Nephron progenitor cell (in vitro differentiated cells): ENCODE results near the gene SGTA.

ENCODE experiments used
- DNase-seq: peaks from one replicate; pipeline ENCODE4 v3.0.0; 2021
- H3K27ac Mint-ChIP-seq: 2 replicates; pipeline ENCODE4 v1.8.0; 2021; ENCODE audit warnings: mild to moderate bottlenecking, moderate library complexity, mixed read lengths
- H3K27me3 Mint-ChIP-seq: 2 replicates; pipeline ENCODE4 v1.8.0; 2021; ENCODE audit warnings: mild to moderate bottlenecking, low read depth, mixed read lengths; ENCODE audit not compliant: poor library complexity
- H3K36me3 Mint-ChIP-seq: 2 replicates; pipeline ENCODE4 v1.8.0; 2021; ENCODE audit warnings: low read depth, mixed read lengths
- H3K4me1 Mint-ChIP-seq: 2 replicates; pipeline ENCODE4 v1.8.0; 2021; ENCODE audit warnings: mixed read lengths
- H3K4me3 Mint-ChIP-seq: 2 replicates; pipeline ENCODE4 v1.8.0; 2021; ENCODE audit warnings: mild to moderate bottlenecking, moderate library complexity, mixed read lengths
- H3K9me3 Mint-ChIP-seq: 2 replicates; pipeline ENCODE4 v1.8.0; 2021; ENCODE audit warnings: mild to moderate bottlenecking, moderate library complexity, mixed read lengths
- CTCF ChIP-seq: fragments of 200-600 bp; sonication (generic); IDR thresholded peaks from 2 replicates; pipeline ENCODE4 v1.5.0; 2021; ENCODE audit warnings: antibody characterized with exemption

The SGTA gene

DNA sequence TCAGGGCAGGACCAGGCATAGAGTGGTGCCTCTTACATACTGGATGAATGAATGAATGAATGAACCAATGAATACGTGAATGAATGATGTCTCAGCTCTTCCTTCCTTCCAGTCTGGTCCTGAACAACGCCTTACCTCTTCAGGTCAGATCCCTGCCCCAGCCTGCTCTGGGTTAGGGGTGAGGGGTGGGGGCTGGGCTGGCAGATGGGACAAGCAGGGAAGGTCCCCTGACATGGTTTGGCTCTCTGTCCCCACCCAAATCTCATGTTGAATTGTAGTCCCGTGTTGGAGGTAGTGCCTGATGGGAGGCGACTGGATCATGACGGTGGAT is 71.2 kb downstream of the SGTA start:
- Mint-ChIP-seq H3K27ac (no peak overlapping the region), H3K4me1 (no peaks in the 10 kb centered on the region), H3K36me3 (no peaks in the 10 kb centered on the region), H3K27me3 (peaks cover 35% of the 10 kb centered on the region), H3K4me3 (no peak overlapping the region), H3K9me3 (peaks cover 12% of the 10 kb centered on the region)
- no peak for TF ChIP-seq CTCF
- no peak for DNase-seq

GRCh38 chr19:2711172-2711874 is 71.8 kb downstream of the SGTA start:
- Mint-ChIP-seq H3K27ac (no peak overlapping the region), H3K4me3 (no peak overlapping the region)

DNA sequence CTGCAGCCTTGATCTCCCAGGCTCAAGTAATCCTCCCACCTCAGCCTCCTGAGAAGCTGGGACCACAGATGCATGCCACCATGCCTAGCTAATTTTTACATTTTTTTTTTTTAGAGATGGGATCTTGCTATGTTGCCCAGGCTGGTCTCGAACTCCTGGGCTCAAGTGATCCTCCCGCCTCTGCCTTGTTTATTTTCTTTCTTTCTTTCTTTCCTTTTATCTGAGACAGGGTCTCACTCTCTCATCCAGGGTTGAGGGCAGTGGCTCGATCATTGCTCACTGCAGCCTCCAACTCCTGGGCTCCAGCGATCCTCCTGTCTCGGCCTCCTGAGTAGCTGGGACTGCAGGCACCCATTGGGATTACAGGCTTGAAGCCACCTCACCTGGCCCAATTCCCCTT is 76.8 kb downstream of the SGTA start:
- Mint-ChIP-seq H3K4me3 (no peak overlapping the region), H3K27me3 (peaks cover 64% of the 10 kb centered on the region), H3K36me3 (no peaks in the 10 kb centered on the region), H3K9me3 (no peaks in the 10 kb centered on the region), H3K4me1 (peaks cover 8% of the 10 kb centered on the region), H3K27ac (no peak overlapping the region)
- no peak for DNase-seq
- no peak for TF ChIP-seq CTCF

More at GRCh38 chr19:2711172-2711874, 71.8 kb downstream of the SGTA start:
- Mint-ChIP-seq H3K36me3 (no peaks in the 10 kb centered on the region), H3K4me1 (no peaks in the 10 kb centered on the region), H3K27me3 (peaks cover 40% of the 10 kb centered on the region), H3K9me3 (peaks cover 12% of the 10 kb centered on the region)
- no peak for DNase-seq
- no peak for TF ChIP-seq CTCF
